ENCODE data around the gene ARHGEF16. TPM values are rescaled to one million over a fixed set of nuclear protein-coding genes. Genes with fewer than 3 reads are reported as not detected.

ARHGEF16 gene
- polyA plus RNA-seq, 1 experiment, result not detected

GRCh38 chr1:3464649-3465025 is 10.2 kb downstream of the ARHGEF16 start:
- no peak for TF ChIP-seq CTCF (IDR thresholded peaks at IDR 0.05; ENCODE audit: low read depth, low read length)
- no peak for DNase-seq (ENCODE audit: low read depth, low spot score)
- no peak overlapping the region for H3K27ac ChIP-seq (ENCODE audit: low read depth, low read length)
- no peak overlapping the region for H3K4me3 ChIP-seq (ENCODE audit: low read depth, low read length)
- POLR2A ChIA-PET, result no interaction called here
- no peaks in the 10 kb centered on the region; the same call in 1 of the 2 replicates for H3K9me3 ChIP-seq (ENCODE audit: control insufficient read depth, insufficient read depth, low read length)
- H3K27me3 ChIP-seq (ENCODE audit: control insufficient read depth, insufficient read depth, low read length), result peaks cover 5% of the 10 kb centered on the region
- CTCF ChIA-PET, result interaction anchor here (6.3 kb wide), 1 partner anchor 12 kb away, joined by 28 read pairs; no protein-coding TSS in a partner anchor

- no peak overlapping the region for H3K4me3 ChIP-seq (ENCODE audit: low read depth, low read length)
These were observed 10.8 kb downstream of the ARHGEF16 start for GRCh38 chr1:3465091-3465934.

GRCh38 chr1:3465935-3466321 is 11.5 kb downstream of the ARHGEF16 start:
- Histone ChIP-seq H3K9me3 (ENCODE audit: control insufficient read depth, insufficient read depth, low read length) (no peaks in the 10 kb centered on the region; the same call in 1 of the 2 replicates), H3K27me3 (ENCODE audit: control insufficient read depth, insufficient read depth, low read length) (no peaks in the 10 kb centered on the region), H3K4me3 (ENCODE audit: low read depth, low read length) (no peak overlapping the region), H3K27ac (ENCODE audit: low read depth, low read length) (no peak overlapping the region)
- ChIA-PET POLR2A (no interaction called here), CTCF (interaction anchor here (6.3 kb wide), 1 partner anchor 13 kb away, joined by 28 read pairs; no protein-coding TSS in a partner anchor)
- no peak for DNase-seq (ENCODE audit: low read depth, low spot score)
- TF ChIP-seq CTCF (IDR thresholded peaks at IDR 0.05; ENCODE audit: low read depth, low read length), result no peak

More at GRCh38 chr1:3465091-3465934, 10.8 kb downstream of the ARHGEF16 start:
- ChIA-PET POLR2A (no interaction called here), CTCF (interaction anchor here (6.3 kb wide), 1 partner anchor 12 kb away, joined by 28 read pairs; no protein-coding TSS in a partner anchor)
- TF ChIP-seq CTCF (IDR thresholded peaks at IDR 0.05; ENCODE audit: low read depth, low read length), result no peak
- H3K27ac ChIP-seq (ENCODE audit: low read depth, low read length), result no peak overlapping the region
- no peak for DNase-seq (ENCODE audit: low read depth, low spot score)
- H3K9me3 ChIP-seq (ENCODE audit: control insufficient read depth, insufficient read depth, low read length), result no peaks in the 10 kb centered on the region; the same call in 1 of the 2 replicates
- H3K27me3 ChIP-seq (ENCODE audit: control insufficient read depth, insufficient read depth, low read length), result peaks cover 1% of the 10 kb centered on the region

GRCh38 chr1:3466366-3467075 is 12.1 kb downstream of the ARHGEF16 start:
- ChIA-PET POLR2A (no interaction called here), CTCF (interaction anchor here (6.3 kb wide), 1 partner anchor 14 kb away, joined by 28 read pairs; no protein-coding TSS in a partner anchor)
- DNase-seq (ENCODE audit: low read depth, low spot score), result no peak
- H3K4me3 ChIP-seq (ENCODE audit: low read depth, low read length), result no peak overlapping the region
- H3K27me3 ChIP-seq (ENCODE audit: control insufficient read depth, insufficient read depth, low read length), result no peaks in the 10 kb centered on the region
- no peak overlapping the region for H3K27ac ChIP-seq (ENCODE audit: low read depth, low read length)
- no peak for TF ChIP-seq CTCF (IDR thresholded peaks at IDR 0.05; ENCODE audit: low read depth, low read length)
- no peaks in the 10 kb centered on the region; the same call in 1 of the 2 replicates for H3K9me3 ChIP-seq (ENCODE audit: control insufficient read depth, insufficient read depth, low read length)
